Fibroblast of the aortic adventitia (primary cell): ENCODE measurements around the gene PCDHB7. TPM values are rescaled to one million over a fixed set of nuclear protein-coding genes. Genes with fewer than 3 reads are reported as not detected.
"Not testable (repeated sequence)": the region's sequence is repeated elsewhere in the genome, so short reads cannot be mapped to it uniquely, and the experiment has no call there.

Source experiments
- DNase-seq: peaks from one replicate; pipeline ENCODE4 v3.0.0-alpha.2; 2010; ENCODE audit warnings: low read depth
- H3K4me3 ChIP-seq: 2 replicates; pipeline ENCODE4 v1.5.1; 2011; ENCODE audit warnings: low read depth, mild to moderate bottlenecking, control low read depth, low read length, moderate library complexity
- CTCF ChIP-seq: IDR thresholded peaks from 2 replicates; pipeline ENCODE4 v1.5.1; 2011; ENCODE audit warnings: mild to moderate bottlenecking, low read length, control low read depth, inconsistent platforms; ENCODE audit not compliant: insufficient read depth
- total RNA-seq: library from RNA; depleted of rRNA; stranded (reverse); fragments of >200 nt; gene quantifications from 2 replicates; pipeline ENCODE4 v1.2.3, GENCODE V29; 2012; ENCODE audit warnings: low replicate concordance

PCDHB7 gene
- total RNA-seq, 1 donor: 0.63 TPM

- no peak for TF ChIP-seq CTCF
- H3K4me3 ChIP-seq: no peak overlapping the region
- DNase-seq: no peak
Measured at GRCh38 chr5:141150224-141150992, 22.0 kb upstream of the PCDHB7 start.

- no peak for DNase-seq
- no peak overlapping the region for H3K4me3 ChIP-seq
- no peak for TF ChIP-seq CTCF
Measured at GRCh38 chr5:141150993-141151325, 21.5 kb upstream of the PCDHB7 start.

GRCh38 chr5:141151632-141152031 is 20.8 kb upstream of the PCDHB7 start:
- DNase-seq, H3K4me3 ChIP-seq: not testable (repeated sequence)

- not testable (repeated sequence) for DNase-seq, H3K4me3 ChIP-seq
Measured at GRCh38 chr5:141152096-141152495, 20.3 kb upstream of the PCDHB7 start.

GRCh38 chr5:141155540-141156374 is 16.7 kb upstream of the PCDHB7 start:
- TF ChIP-seq CTCF: no peak
- no peak for DNase-seq
- no peak overlapping the region for H3K4me3 ChIP-seq

- H3K4me3 ChIP-seq, DNase-seq: not testable (repeated sequence)
Measured at GRCh38 chr5:141157356-141157755, 15.1 kb upstream of the PCDHB7 start.

- not testable (repeated sequence) for DNase-seq, H3K4me3 ChIP-seq
Measured at GRCh38 chr5:141157901-141158300, 14.5 kb upstream of the PCDHB7 start.

- not testable (repeated sequence) for DNase-seq, H3K4me3 ChIP-seq
Measured at GRCh38 chr5:141174291-141175104, 2.1 kb downstream of the PCDHB7 start.

GRCh38 chr5:141175933-141176332 is 3.5 kb downstream of the PCDHB7 start:
- no peak overlapping the region for H3K4me3 ChIP-seq
- TF ChIP-seq CTCF: no peak
- DNase-seq: no peak

- DNase-seq, H3K4me3 ChIP-seq: not testable (repeated sequence)
Measured at GRCh38 chr5:141177577-141178191, 5.2 kb downstream of the PCDHB7 start, which contains the start of gene PCDHB8. Gene PCDHB8 (plus strand): TSS chr5:141177790. CDS start chr5:141178035, 245 bp downstream.

- DNase-seq, H3K4me3 ChIP-seq: not testable (repeated sequence)
Measured at GRCh38 chr5:141179371-141179770, 6.9 kb downstream of the PCDHB7 start.

- DNase-seq, H3K4me3 ChIP-seq: not testable (repeated sequence)
Measured at GRCh38 chr5:141179876-141180275, 7.4 kb downstream of the PCDHB7 start.
